Keratinocyte (primary cell): ENCODE measurements around the gene MEF2A. TPM values are rescaled to one million over a fixed set of nuclear protein-coding genes. Genes with fewer than 3 reads are reported as not detected.

Source experiments
- DNase-seq: peaks from one replicate; pipeline ENCODE4 v3.0.0-alpha.2; 2011; ENCODE audit warnings: low read depth, missing footprints, low spot score
- FAIRE-seq: peaks from 2 replicates; lab custom pipeline; 2011; peaks lifted over from hg19 to GRCh38; lab: Jason Lieb, UNC
- H2AFZ ChIP-seq: 2 replicates; pipeline ENCODE4 v1.6.0; 2012; ENCODE audit warnings: low read length, control low read depth, inconsistent platforms; ENCODE audit not compliant: control insufficient read depth
- H3K27ac ChIP-seq: 2 replicates; pipeline ENCODE4 v1.5.1; 2011; ENCODE audit warnings: low read length; ENCODE audit not compliant: control insufficient read depth, insufficient read depth
- H3K27me3 ChIP-seq: 3 replicates; pipeline ENCODE4 v1.6.0; 2011; ENCODE audit warnings: low read length; ENCODE audit not compliant: control insufficient read depth, insufficient read depth; ENCODE audit errors: extremely low read depth
- H3K36me3 ChIP-seq, 2 experiments: 2 replicates in 1 of 2; 3 replicates in 1 of 2; pipeline ENCODE4 v1.5.1; 2011; ENCODE audit warnings: low read length in 2 of 2, mild to moderate bottlenecking in 1 of 2; ENCODE audit not compliant: control insufficient read depth in 2 of 2, insufficient read depth in 2 of 2; ENCODE audit errors: extremely low read depth in 1 of 2
- H3K4me1 ChIP-seq: 3 replicates; pipeline ENCODE4 v1.5.1; 2011; ENCODE audit warnings: low read length; ENCODE audit not compliant: control insufficient read depth, insufficient read depth; ENCODE audit errors: extremely low read depth
- H3K4me2 ChIP-seq: 3 replicates; pipeline ENCODE4 v1.6.0; 2011; ENCODE audit warnings: low read depth, low read length; ENCODE audit not compliant: control insufficient read depth, insufficient read depth; ENCODE audit errors: extremely low read depth
- H3K4me3 ChIP-seq, 3 experiments: fragments of 200-600 bp in 1 of 3; sonication (generic) in 1 of 3; 2 replicates in 2 of 3; 3 replicates in 1 of 3; pipeline ENCODE4 v1.5.1; 2011 to 2016; ENCODE audit warnings: low read length in 3 of 3, mild to moderate bottlenecking in 3 of 3, control low read depth in 2 of 3, inconsistent platforms in 1 of 3, low read depth in 1 of 3, mixed read lengths in 1 of 3, mixed run types in 1 of 3, moderate library complexity in 1 of 3; ENCODE audit not compliant: control insufficient read depth in 2 of 3, insufficient read depth in 2 of 3; ENCODE audit errors: extremely low read depth in 1 of 3
- H3K79me2 ChIP-seq: 2 replicates; pipeline ENCODE4 v1.6.0; 2012; ENCODE audit warnings: low read length; ENCODE audit not compliant: control insufficient read depth, insufficient read depth
- H3K9ac ChIP-seq: 3 replicates; pipeline ENCODE4 v1.6.0; 2011; ENCODE audit warnings: low read length; ENCODE audit not compliant: control insufficient read depth, insufficient read depth; ENCODE audit errors: extremely low read depth
- H3K9me1 ChIP-seq: 3 replicates; pipeline ENCODE4 v1.6.0; 2011; ENCODE audit warnings: low read length; ENCODE audit not compliant: control insufficient read depth, insufficient read depth; ENCODE audit errors: extremely low read depth
- H3K9me3 ChIP-seq: 2 replicates; pipeline ENCODE4 v1.5.1; 2012; ENCODE audit warnings: low read depth, low read length; ENCODE audit not compliant: control insufficient read depth
- H4K20me1 ChIP-seq: 3 replicates; pipeline ENCODE4 v1.6.0; 2011; ENCODE audit warnings: low read length; ENCODE audit not compliant: control insufficient read depth, insufficient read depth; ENCODE audit errors: extremely low read depth
- EZH2 ChIP-seq: IDR thresholded peaks from one replicate; pipeline ENCODE4 v1.6.1; 2012; ENCODE audit warnings: inconsistent platforms, mild to moderate bottlenecking, low read length, moderate library complexity
- dilution Hi-C: fragments of 300-500 bp; cut with MboI; formaldehyde crosslinking; loops from one replicate; pipeline ENCODE4 v1.7.0; 2020; ENCODE audit warnings: low sequenced_read_pairs; ENCODE audit not compliant: extremely low pct_ligation_motif_present
- polyA plus RNA-seq, 5 experiments: library from polyadenylated mRNA; depleted of rRNA in 3 of 5; stranded (reverse) in 3 of 5; stranded (forward) in 1 of 5; unstranded in 1 of 5; fragments of >200 nt; gene quantifications; 1 replicate in 1 of 5; 2 replicates in 3 of 5; 3 replicates in 1 of 5; pipeline versions ENCODE4 v1.2.1 to v1.2.3, GENCODE V29; 2011 to 2012; ENCODE audit warnings: missing spikeins in 2 of 5, low read depth in 1 of 5, low replicate concordance in 1 of 5
- TF ChIP-seq, protein P1 (sequence below), 3 experiments: IDR thresholded peaks in 1 of 3; conservative IDR thresholded peaks in 1 of 3; optimal IDR thresholded peaks in 1 of 3; 2 replicates in 2 of 3; 3 replicates in 1 of 3; pipeline versions ENCODE3 to v1.5.1; 2011; ENCODE audit warnings: low read length in 3 of 3, mild to moderate bottlenecking in 3 of 3, moderate library complexity in 2 of 3, control low read depth in 1 of 3, inconsistent platforms in 1 of 3; ENCODE audit not compliant: insufficient read depth in 2 of 3; ENCODE audit errors: extremely low read depth in 1 of 3

MEF2A gene
- polyA plus RNA-seq, 1 donor (not counting 4 experiments of a cell fraction or from before 2014, with no cell fraction given), result 27.4 TPM

- DNase-seq (no peak), FAIRE-seq (no peak)
- Histone ChIP-seq H4K20me1 (no peaks in the 10 kb centered on the region), H3K9me3 (no peaks in the 10 kb centered on the region), H3K27me3 (no peaks in the 10 kb centered on the region), H3K36me3 (peaks cover 0 to 2% of the 10 kb centered on the region in 2 experiments), H3K4me3 (no peak overlapping the region), H3K4me1 (peaks cover 2% of the 10 kb centered on the region), H3K27ac (no peak overlapping the region), H3K4me2 (no peak overlapping the region), H2AFZ (no peak overlapping the region), H3K9ac (no peak overlapping the region), H3K79me2 (no peaks in the 10 kb centered on the region), H3K9me1 (no peaks in the 10 kb centered on the region)
- TF ChIP-seq EZH2, result no peak
- TF ChIP-seq, protein P1, sequence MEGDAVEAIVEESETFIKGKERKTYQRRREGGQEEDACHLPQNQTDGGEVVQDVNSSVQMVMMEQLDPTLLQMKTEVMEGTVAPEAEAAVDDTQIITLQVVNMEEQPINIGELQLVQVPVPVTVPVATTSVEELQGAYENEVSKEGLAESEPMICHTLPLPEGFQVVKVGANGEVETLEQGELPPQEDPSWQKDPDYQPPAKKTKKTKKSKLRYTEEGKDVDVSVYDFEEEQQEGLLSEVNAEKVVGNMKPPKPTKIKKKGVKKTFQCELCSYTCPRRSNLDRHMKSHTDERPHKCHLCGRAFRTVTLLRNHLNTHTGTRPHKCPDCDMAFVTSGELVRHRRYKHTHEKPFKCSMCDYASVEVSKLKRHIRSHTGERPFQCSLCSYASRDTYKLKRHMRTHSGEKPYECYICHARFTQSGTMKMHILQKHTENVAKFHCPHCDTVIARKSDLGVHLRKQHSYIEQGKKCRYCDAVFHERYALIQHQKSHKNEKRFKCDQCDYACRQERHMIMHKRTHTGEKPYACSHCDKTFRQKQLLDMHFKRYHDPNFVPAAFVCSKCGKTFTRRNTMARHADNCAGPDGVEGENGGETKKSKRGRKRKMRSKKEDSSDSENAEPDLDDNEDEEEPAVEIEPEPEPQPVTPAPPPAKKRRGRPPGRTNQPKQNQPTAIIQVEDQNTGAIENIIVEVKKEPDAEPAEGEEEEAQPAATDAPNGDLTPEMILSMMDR (optimal IDR thresholded peaks at IDR 0.05 in 1 of 3, IDR thresholded peaks at IDR 0.05 in 1 of 3, conservative IDR thresholded peaks at IDR 0.05 in 1 of 3; ENCODE audit: extremely low read depth in 1 of 3, insufficient read depth in 2 of 3, low read length in 3 of 3), result no peak
- dilution Hi-C loops, result no loop called here
Measured at GRCh38 chr15:99719096-99719541, 153.3 kb downstream of the MEF2A start.

GRCh38 chr15:99720533-99720932 is 154.7 kb downstream of the MEF2A start:
- TF ChIP-seq, protein P1 (optimal IDR thresholded peaks at IDR 0.05 in 1 of 3, IDR thresholded peaks at IDR 0.05 in 1 of 3, conservative IDR thresholded peaks at IDR 0.05 in 1 of 3; ENCODE audit: extremely low read depth in 1 of 3, insufficient read depth in 2 of 3, low read length in 3 of 3), result no peak
- TF ChIP-seq EZH2, result no peak
- Histone ChIP-seq H3K4me2 (no peak overlapping the region), H3K9me3 (no peaks in the 10 kb centered on the region), H3K27me3 (no peaks in the 10 kb centered on the region), H3K27ac (no peak overlapping the region), H4K20me1 (no peaks in the 10 kb centered on the region), H3K79me2 (no peaks in the 10 kb centered on the region), H3K9ac (no peak overlapping the region), H3K9me1 (no peaks in the 10 kb centered on the region), H2AFZ (no peak overlapping the region), H3K4me1 (peaks cover 2% of the 10 kb centered on the region), H3K36me3 (peaks cover 0 to 2% of the 10 kb centered on the region in 2 experiments), H3K4me3 (no peak overlapping the region)
- dilution Hi-C loops, result no loop called here
- FAIRE-seq (no peak), DNase-seq (no peak)
